Occipital lobe (tissue), 2 donors: ENCODE data around the gene RCAN1. TPM values are rescaled to one million over a fixed set of nuclear protein-coding genes. Genes with fewer than 3 reads are reported as not detected.
"Not testable (repeated sequence)": the region's sequence is repeated elsewhere in the genome, so short reads cannot be mapped to it uniquely, and the experiment has no call there.

Experiments
- DNase-seq: peaks from one replicate; lab custom pipeline; 2025; lab: John Stamatoyannopoulos, UW
- total RNA-seq: library from RNA; depleted of rRNA; stranded (reverse); fragments of >200 nt; gene quantifications from one replicate; pipeline ENCODE4 v1.2.3, GENCODE V29; 2014

Gene RCAN1
- total RNA-seq, 1 donor from 2014 or later = 56.8 TPM

DNA sequence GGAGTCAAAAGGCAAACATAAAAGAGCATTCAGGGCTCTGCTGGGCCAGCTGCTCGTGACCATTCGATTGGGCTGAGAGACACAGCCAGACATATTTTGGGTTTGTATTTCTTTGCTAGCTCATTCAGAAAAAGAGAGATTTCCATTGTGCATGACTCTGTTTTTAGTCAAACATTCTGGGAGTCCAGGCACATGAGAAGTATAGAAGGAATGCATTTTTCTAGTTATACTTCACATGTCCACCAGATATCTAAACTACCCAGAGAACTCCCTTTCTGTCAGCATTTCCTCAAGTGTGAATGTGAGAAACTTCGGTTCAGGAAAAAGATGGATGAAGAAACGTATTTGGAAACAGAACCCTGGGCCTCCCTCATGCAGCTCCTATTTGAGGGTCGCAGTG is 96.6 kb downstream of the RCAN1 start:
- no peak for DNase-seq

DNA sequence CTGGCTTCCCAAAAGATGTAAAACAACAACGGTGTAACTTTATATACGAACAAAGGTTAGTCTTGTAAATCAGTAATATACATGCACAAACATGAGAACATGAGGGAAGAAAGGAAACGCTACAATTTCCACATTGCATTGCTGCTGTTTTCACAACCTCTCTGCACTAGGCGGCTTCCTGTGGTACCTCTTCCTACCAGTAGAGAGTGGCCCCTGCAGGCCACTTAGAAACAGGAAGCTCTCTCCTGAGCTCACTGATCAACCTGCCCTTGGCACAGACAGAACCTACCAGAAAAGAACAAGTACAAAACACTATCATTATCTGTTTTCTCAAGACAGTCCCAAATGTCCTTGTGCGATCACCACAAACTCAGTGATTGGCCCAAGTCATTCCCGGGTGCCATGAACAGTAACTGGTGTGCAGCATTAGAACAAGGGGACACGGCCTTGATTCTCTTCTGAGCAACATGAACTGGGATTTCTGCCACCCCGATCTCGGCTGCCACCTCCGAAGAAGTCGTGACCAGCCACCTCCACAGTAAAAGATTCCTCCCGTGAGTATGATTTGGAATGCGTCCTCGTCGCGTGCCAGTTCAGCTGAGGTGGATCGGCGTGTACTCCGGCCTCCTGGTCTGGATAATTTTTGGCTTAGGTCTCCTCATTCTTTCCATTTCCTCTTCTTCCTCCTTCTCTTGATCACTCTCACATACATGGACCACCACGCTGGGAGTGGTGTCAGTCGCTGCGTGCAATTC is 97.2 kb downstream of the RCAN1 start:
- no peak for DNase-seq

DNA sequence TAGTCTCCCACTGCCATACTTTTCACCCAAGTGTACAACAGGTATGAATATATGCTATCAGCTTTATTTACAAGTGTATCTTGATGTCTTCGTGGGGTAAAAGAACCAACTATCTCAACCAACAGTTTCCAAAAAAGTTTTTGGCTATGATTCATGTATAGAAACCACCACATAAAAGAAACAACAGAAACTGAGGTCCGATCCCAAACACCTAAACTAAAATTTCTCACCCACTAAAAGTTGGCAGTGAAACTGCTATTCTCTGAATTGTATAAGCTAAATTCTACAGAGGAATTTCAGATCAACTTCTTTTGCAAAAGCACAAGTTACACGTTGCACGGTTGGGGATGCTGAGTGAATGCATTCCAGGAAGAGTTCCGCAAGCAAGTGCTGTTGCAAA is 97.9 kb downstream of the RCAN1 start:
- no peak for DNase-seq

DNA sequence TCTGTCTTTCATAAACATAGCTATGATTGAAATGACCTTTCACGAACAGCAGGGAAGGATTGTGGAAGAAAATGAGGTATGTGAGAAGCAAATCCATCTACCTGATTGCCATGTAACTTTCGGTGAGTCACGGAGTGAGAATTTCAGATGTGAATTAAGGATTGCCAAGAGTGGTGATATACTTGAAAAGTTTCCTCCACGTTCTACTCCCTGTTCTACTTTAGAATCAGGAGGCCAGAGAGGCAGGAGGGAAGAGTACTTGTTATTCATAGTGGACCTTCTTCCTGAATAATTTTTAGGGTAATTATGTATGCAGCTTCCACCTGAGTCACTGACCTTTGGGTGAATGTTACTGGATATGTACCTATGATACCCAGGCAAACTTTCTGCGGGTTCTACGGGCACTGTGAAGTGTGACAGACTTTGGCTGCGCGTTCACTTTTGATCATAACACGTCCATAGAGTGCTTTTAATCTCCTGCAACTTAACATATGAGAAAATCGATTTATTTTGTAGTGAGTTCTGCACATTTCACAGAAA is 100.3 kb downstream of the RCAN1 start:
- DNase-seq = no peak

DNA sequence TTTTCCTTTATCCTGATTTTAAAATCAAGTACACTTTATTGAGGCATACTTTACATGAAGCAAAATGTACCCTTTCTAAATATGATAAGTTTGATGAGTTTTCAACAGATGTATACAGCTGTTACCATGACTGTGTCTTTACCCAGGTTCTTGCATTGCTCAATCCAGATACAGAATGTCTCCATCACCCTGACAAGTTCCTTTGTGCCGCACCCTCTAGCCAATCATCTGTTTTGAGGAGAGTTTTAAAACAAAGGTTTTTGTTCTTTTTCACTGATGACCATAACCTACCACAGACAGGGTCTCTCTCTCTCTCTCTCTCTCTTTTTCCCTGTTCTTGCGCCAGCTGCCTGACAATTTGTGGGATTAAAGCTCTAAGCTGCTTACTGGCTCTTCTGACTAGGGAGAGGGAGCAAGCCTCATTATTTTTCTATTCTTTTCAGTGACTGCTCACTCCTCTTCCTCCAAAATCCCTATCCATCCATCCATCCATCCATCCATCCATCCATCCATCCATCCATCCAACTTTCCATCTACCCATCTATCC is 101.7 kb downstream of the RCAN1 start:
- DNase-seq = no peak

DNA sequence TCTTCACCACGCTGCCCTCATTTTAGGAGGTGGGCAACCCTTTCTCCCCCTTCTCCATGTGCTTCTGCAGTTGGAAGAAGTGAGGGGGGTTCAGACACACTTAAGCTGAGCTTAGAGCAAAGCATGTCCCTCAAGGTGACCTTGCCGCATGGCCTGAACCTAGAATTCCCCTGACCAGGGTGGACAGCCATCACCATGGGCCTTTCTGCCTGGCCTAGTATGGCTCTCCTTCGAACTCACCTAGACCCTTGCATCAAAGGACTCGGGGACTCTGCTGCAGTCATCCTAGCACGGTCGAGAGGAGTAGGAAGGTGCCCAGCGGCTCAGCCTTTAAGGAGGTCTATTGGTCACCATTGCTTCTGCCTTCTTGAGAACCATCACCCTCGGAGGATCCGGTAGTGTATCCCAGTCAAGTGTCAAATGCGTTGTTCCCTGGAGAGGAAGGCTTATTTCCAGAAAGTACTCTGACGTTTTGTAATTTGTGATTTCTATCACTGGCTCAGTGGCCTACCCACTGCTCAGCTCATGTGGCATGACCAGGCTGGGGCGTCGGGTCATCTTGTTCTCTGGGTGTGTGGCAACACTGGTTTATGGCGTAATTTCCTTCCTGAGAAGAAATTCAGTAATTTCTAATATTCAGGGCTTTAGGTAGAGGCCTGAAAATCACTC is 103.0 kb downstream of the RCAN1 start, which contains the start of gene KCNE1:
Gene KCNE1 (minus strand): TSS at position 424 of the 669 bp plus-strand sequence. CDS start 62,576 bp downstream, outside the sequence.
- DNase-seq = no peak

DNA sequence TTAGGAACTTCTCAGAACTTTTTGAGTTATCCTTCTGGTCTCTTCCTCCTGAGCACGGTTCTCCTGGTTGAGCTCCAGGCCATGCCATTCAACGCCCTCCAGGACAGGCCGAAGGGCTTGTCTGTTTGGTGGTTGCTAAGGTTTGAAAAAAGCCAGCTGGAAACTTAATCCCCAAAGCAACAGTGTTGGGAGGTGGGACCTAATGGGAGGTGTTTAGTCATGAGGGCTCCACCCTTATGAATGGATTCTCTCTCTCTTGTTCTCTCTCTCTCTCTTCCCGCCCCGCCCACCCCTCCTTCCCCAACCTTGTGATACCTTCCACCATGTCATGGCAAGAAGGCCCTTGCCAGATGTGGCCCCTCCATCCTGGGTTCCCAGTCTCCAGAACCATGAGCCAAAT is 103.7 kb downstream of the RCAN1 start:
- DNase-seq = no peak

DNA sequence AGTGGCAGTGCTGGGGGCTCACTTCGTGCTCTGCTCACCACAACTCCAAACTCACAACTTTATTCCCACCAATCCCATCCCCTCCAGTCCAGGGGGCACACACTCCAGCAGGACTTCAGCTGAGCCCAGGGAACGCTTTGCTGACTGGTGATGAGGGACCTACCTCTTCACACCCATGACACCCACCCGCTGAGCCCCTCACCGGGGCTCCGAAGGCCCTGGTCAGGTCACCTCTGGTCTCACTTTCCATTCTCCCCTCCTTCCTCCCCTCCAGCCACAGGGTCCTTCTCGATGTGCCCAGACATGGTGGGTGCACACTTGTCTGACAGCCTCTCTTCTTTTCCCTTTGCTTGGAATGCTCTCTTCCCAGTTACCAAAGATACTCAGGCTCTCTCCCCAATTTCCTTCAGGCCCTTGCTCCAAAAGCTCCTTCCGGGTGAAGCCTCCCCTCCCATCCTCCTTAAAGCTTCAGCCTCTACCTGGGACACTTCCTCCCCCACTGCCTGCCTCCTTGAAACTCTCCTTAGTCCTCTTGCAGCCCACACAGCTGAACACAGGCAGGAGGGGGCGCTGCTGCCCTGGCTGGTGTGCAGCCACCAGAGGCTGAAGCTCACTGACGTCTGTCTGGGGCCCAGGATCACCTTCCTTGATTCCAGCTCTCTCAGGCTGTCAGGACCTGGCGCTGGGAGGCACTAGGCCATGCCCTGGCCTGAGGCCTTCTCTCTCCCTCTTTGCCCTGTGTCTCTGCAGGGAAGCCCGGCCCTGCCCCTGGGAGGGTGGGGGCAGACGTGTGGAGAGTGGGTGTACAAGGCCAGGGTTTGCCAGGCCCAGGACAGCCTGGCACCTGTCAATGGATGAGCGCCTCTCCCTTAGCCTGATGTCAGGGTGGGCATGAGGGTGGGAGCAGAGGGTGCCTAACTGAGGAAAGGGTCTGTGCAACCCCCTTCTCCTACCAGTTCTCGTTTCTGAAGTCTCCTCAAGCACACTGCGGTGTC is 104.5 kb downstream of the RCAN1 start:
- no peak for DNase-seq

DNA sequence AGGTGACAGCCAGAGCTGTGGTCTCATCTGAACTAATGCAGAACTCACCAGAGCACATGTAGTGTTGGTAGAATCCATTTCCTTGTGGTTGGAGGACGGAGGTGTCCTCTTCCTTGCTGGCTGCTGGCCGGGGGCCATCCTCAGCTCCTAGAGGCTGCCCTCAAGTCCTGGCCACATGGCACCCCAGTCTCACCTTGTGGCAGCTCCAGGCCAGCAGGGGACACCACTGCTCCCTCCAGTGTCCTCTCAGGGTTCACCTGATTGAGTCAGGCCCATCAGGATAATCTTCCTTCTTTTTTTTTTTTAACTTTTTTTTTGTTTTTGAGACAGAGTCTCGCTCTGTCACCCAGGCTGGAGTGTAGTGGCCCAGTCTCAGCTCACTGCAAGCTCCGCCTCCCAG is 105.8 kb downstream of the RCAN1 start:
- no peak for DNase-seq

DNA sequence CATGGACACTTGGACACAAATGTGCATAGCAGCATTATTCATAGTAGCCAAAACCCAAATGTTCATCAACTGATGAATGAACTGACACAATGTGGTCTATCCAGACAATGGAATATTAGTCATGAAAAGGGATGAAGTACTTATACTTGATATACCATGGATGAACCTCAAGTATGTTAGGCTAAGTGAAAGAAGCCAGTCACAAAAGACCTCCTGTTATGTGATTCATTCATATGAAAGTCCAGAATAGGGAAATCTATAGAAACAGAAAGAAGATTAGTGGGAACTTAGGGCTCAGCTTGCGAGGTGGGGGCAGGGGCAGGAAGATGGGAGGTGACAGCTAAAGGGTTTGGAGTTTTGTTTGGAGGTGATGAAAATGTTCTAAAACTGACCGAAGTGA is 110.3 kb downstream of the RCAN1 start:
- no peak for DNase-seq

DNA sequence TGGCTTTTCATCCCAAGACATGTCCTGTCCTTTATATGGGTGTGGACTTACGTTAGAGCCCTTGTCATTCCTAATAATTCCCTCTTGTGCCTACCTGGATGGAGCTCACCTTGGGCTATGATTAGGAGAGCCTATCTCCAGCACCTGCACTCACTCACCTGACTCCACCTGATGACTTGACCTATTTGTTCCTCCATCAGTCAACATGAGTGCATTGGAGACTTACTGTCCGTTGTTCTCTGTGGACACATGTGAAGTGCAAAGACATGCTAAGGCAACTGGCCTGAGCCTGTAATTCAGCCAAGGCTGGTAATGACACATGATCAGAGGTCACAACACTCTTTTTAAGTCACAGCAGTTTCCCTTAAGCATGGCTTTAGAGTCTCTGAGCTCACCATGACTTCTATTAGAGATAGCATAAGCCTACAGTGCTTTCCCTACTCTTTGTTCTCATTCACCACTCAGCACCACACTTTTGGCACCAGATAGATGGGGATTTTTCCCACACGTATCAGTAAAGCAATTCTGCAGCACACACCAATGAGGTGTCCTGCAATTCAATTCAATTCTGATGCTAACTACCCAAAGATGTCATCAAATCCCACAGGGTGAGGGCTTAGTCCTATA is 112.3 kb downstream of the RCAN1 start:
- no peak for DNase-seq

DNA sequence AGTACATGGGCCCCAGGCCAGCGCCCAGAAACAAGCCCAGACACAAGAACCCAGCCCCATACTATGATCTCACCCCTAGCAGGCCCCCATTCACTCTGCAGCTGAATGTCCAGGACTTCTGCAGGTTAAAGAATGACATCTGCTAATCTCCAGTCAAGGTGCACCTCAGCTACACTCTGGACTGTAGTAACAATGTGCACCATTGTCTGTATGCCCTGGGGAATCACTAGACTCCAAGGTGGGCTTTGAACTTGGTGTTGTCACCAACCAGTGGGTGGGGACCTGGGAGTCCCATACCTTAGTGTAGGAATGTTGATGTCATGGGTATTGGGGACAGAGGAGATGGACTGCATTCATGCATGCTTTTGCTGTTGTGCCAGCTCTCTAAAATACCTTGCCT is 113.2 kb downstream of the RCAN1 start:
- DNase-seq = no peak

DNA sequence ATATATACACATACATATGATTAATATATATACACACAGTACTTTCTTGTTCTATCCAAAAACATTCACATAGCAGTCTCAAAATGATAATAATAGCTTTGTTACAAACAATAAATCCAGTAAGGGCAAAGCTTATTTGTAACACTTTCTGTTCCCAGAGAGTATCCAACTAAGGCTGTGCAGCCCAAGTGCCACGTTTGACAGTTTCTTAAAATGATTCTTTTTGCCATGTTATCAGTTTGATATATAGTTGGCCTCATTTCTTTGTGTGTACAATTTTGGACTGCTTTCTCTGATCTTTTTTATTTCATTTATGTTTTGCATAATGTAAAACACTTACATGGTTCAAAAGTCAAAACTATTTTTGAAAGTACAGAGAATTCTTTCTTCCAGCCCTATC is 114.7 kb downstream of the RCAN1 start:
- no peak for DNase-seq

DNA sequence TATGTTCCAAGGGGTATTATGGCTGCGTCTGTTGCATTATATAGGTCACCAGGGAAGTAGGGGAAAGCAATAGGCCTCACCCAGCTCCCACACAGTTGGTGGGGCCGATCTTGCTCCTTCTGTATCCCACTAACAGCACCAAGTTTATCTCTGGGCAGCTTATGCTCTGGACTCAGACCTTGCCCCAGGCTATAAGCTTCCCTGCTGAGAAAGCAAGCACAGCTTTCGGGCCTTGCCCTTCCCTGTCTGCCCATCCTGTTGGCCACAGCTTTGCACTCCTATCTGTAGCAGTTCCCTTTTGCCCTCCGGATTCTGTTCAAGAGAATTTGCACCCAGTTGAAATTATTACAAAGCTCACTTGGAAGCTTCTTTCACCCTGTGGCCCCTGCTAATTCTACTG is 115.8 kb downstream of the RCAN1 start:
- DNase-seq = no peak

DNA sequence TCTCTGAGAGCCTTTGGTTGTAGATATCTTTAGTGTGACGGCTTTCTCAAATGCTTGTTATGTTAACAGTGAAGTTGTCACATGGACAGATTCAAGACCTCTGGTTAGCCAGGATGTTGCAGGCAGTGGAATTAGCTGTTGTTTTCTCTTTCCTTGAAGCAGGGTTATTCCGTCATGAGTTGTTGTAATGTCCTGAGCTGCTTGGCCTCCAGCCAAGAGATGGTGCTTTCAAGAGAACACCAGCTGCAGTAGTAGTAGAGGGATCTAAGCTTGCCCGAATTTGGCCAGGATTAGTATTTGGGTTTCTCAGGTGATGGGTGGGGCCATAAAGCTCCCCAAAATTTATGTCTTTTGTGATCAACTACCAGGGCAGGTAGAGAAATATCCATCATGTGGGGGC is 116.3 kb downstream of the RCAN1 start:
- no peak for DNase-seq

DNA sequence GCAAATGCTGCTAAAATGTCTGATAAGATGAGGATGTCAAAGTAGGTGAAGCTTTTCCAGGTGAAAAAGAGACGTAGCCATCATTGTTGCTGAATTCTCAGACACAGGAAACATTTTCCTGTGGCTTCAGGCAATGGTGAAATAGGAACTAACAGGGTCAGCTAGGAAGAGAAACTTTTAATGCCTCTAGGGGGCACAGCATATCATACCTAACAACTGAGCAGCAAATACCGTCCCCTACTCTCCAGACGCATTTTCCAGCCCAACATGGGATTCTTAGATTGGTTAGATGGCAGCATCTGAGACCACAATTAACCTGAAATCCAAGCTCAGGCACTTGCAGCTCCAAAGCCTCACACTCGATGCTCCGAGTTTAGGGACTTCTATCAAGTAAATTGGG is 131.1 kb downstream of the RCAN1 start:
- not testable (repeated sequence) for DNase-seq

DNA sequence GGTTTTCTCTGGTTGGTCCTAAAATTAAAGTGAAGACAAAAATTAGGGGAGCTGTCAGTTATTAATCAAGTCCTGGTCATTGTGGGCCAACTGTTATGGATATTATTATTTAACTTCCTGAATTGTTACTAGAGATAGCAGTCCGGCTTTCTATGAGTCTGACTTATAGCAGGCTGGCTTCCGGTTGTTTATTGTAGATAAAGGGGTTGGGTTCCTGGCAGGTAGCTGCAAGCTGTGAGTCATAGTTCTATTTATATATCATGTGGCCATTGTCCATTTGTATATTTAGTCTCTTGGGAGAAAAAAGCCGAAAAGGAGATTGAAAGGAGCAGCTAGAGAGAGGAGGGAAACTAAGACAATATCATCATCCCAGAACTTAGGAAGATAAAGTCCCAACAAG is 131.5 kb downstream of the RCAN1 start:
- not testable (repeated sequence) for DNase-seq

DNA sequence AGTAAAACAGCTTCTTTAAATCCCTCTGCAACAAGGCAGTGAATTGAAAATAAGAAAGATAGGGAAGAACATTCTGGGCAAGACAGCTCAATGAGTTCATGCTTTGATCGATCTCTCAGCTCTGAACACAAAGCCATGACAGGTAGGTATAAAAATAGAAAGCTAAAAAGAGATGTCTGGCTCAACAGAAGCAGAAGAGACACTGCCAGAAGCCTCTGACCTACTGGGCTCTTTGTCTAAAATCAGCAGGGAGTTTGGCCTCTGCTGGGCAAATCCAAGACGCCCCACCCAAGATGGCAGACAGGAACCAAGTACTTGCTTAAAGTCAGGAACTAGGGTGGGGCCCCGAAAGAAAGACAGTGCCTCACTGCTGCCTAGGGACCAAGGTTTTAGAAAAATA is 147.6 kb downstream of the RCAN1 start:
- DNase-seq = not testable (repeated sequence)
